HL-60 (cell line): Measurements from ENCODE around the gene AFF4.

Experiments used
- DNase-seq, 2 experiments: peaks; one replicate each; pipeline ENCODE4 v3.0.0-alpha.2; 2010 to 2020; ENCODE audit warnings: low read depth in 1 of 2, low spot score in 1 of 2
- H3K27ac ChIP-seq: fragments of 250-450 bp; sonication (Bioruptor Pico); replicated peaks from 2 replicates; pipeline ENCODE4 v1.5.1; 2020; ENCODE audit warnings: mild to moderate bottlenecking, moderate library complexity
- H3K27me3 ChIP-seq: fragments of 250-450 bp; sonication (Bioruptor Pico); 2 replicates; pipeline ENCODE4 v1.5.1; 2021; ENCODE audit warnings: mild to moderate bottlenecking, moderate library complexity; ENCODE audit not compliant: insufficient read depth, poor library complexity, severe bottlenecking
- H3K4me3 ChIP-seq: replicated peaks from 2 replicates; pipeline ENCODE4 v1.5.1; 2011; ENCODE audit warnings: mild to moderate bottlenecking, control low read depth, low read length; ENCODE audit not compliant: insufficient read depth
- CTCF ChIP-seq: IDR thresholded peaks from one replicate; pipeline ENCODE4 v1.5.1; 2011; ENCODE audit warnings: low read length, control low read depth, inconsistent platforms; ENCODE audit not compliant: insufficient read depth
- GABPA ChIP-seq: IDR thresholded peaks from 2 replicates; pipeline ENCODE4 v1.6.1; 2012; ENCODE audit warnings: low read depth
- POLR2AphosphoS5 ChIP-seq: IDR thresholded peaks from 2 replicates; pipeline ENCODE4 v1.6.1; 2012; ENCODE audit warnings: low read depth
- REST ChIP-seq: IDR thresholded peaks from 2 replicates; pipeline ENCODE4 v1.6.1; 2012; ENCODE audit warnings: low read depth; ENCODE audit not compliant: insufficient replicate concordance
- SPI1 ChIP-seq: IDR thresholded peaks from 2 replicates; pipeline ENCODE4 v1.6.1; 2012; ENCODE audit warnings: low read depth, mild to moderate bottlenecking, borderline replicate concordance

Gene AFF4

GRCh38 chr5:132877938-132878337 is 85.5 kb downstream of the AFF4 start:
- DNase-seq: no peak
- H3K27me3 ChIP-seq: no peaks in the 10 kb centered on the region
- no peak overlapping the region for H3K4me3 ChIP-seq
- TF ChIP-seq CTCF (no peak), POLR2AphosphoS5 (no peak), SPI1 (no peak), REST (no peak), GABPA (no peak)
- no peak overlapping the region for H3K27ac ChIP-seq

- no peak for TF ChIP-seq GABPA
- Histone ChIP-seq H3K27ac (no peak overlapping the region), H3K27me3 (no peaks in the 10 kb centered on the region), H3K4me3 (no peak overlapping the region)
- no peak for DNase-seq
These were observed 86.0 kb downstream of the AFF4 start for GRCh38 chr5:132877466-132877865.

- no peak for DNase-seq
These were observed 87.2 kb downstream of the AFF4 start for GRCh38 chr5:132876020-132876759.

GRCh38 chr5:132873930-132874271 is 89.5 kb downstream of the AFF4 start:
- TF ChIP-seq CTCF: no peak
- TF ChIP-seq SPI1: no peak
- no peak for TF ChIP-seq GABPA
- no peak for TF ChIP-seq POLR2AphosphoS5
- TF ChIP-seq REST: no peak
- no peak overlapping the region for H3K4me3 ChIP-seq
- H3K27ac ChIP-seq: no peak overlapping the region
- no peak for DNase-seq
- no peaks in the 10 kb centered on the region for H3K27me3 ChIP-seq

More at GRCh38 chr5:132876020-132876759, 87.2 kb downstream of the AFF4 start:
- no peak for TF ChIP-seq GABPA
- no peak for TF ChIP-seq SPI1
- TF ChIP-seq REST: no peak
- Histone ChIP-seq H3K27ac (no peak overlapping the region), H3K27me3 (no peaks in the 10 kb centered on the region), H3K4me3 (no peak overlapping the region)
